HCT116 (cell line): ENCODE data around the gene FOXN3. TPM values are rescaled to one million over a fixed set of nuclear protein-coding genes. Genes with fewer than 3 reads are reported as not detected.

Source experiments
- ATAC-seq: fragments of 200-7000 bp; cut with Tn5 transposase; 2 replicates; pipeline ENCODE4 v1.9.1; 2020; ENCODE audit warnings: mild to moderate bottlenecking, moderate library complexity
- BruUV-seq: library from RNA; stranded (reverse); fragments of 400-500 nt; replicated peaks from 2 replicates; lab custom pipeline; 2021; lab: Mats Ljungman, UMichigan
- CTCF ChIA-PET: fragments of 300-600 bp; sonication (Branson Sonifier 250); formaldehyde crosslinking; loops from one replicate; lab custom pipeline; 2021; ENCODE audit warnings: antibody characterized with exemption; lab: Charles Lee
- POLR2A ChIA-PET: fragments of 300-600, 350-600 bp; sonication (Branson Sonifier 250); formaldehyde crosslinking; loops from one replicate; lab custom pipeline; 2021; ENCODE audit warnings: antibody characterized with exemption; lab: Charles Lee
- RAD21 ChIA-PET, 2 experiments: fragments of 300-600 bp; sonication (Branson Sonifier 250); formaldehyde crosslinking; loops; one replicate each; lab custom pipeline; 2023; ENCODE audit warnings: low total read pairs in 2 of 2; ENCODE audit not compliant: uncharacterized antibody in 2 of 2, unreplicated experiment in 2 of 2, low non-redundant PET in 1 of 2; lab: Charles Lee
- DNase-seq: peaks from one replicate; pipeline ENCODE4 v3.0.0-alpha.2; 2010; ENCODE audit warnings: low read depth, low spot score
- H2AFZ ChIP-seq: fragments of 200-600 bp; shearing (Covaris generic), sonication (generic); 2 replicates; pipeline ENCODE4 v1.6.1; 2017; ENCODE audit warnings: low read depth, mixed run types, mixed read lengths, antibody characterized with exemption, low read length; ENCODE audit not compliant: poor library complexity, severe bottlenecking
- H3K27ac ChIP-seq: 2 replicates; pipeline ENCODE4 v1.5.1; 2012; ENCODE audit warnings: low read depth, low read length
- H3K27me3 ChIP-seq: fragments of 200-600 bp; sonication (generic); 2 replicates; pipeline ENCODE4 v1.6.1; 2016; ENCODE audit warnings: mixed run types, low read length, mixed read lengths; ENCODE audit not compliant: insufficient read depth
- H3K36me3 ChIP-seq, 2 experiments: fragments of 200-500 bp in 1 of 2; fragments of 200-600 bp in 1 of 2; sonication (Bioruptor generic) in 1 of 2; sonication (generic) in 1 of 2; 2 replicates each; pipeline versions ENCODE4 v1.5.1 to v1.6.1; 2014 to 2016; ENCODE audit warnings: low read length in 2 of 2, inconsistent platforms in 1 of 2, mixed read lengths in 1 of 2, mixed run types in 1 of 2; ENCODE audit not compliant: insufficient read depth in 2 of 2, control insufficient read depth in 1 of 2
- H3K4me1 ChIP-seq, 2 experiments: fragments of 200-600 bp in 1 of 2; sonication (generic) in 1 of 2; 2 replicates each; pipeline versions ENCODE4 v1.5.1 to v1.6.1; 2012 to 2017; ENCODE audit warnings: low read length in 2 of 2, inconsistent platforms in 1 of 2, mild to moderate bottlenecking in 1 of 2, mixed read lengths in 1 of 2, mixed run types in 1 of 2, moderate library complexity in 1 of 2; ENCODE audit not compliant: insufficient read depth in 2 of 2, control insufficient read depth in 1 of 2
- H3K4me2 ChIP-seq: fragments of 200-600 bp; sonication (generic); 2 replicates; pipeline ENCODE4 v1.6.1; 2017; ENCODE audit warnings: mixed run types, low read length, mixed read lengths
- H3K4me3 ChIP-seq, 2 experiments: fragments of 200-600 bp in 1 of 2; sonication (generic) in 1 of 2; replicated peaks in 1 of 2; 2 replicates each; pipeline ENCODE4 v1.5.1; 2011 to 2016; ENCODE audit warnings: low read length in 2 of 2, control low read depth in 1 of 2, low read depth in 1 of 2, mild to moderate bottlenecking in 1 of 2, mixed read lengths in 1 of 2, mixed run types in 1 of 2
- H3K79me2 ChIP-seq: fragments of 200-600 bp; sonication (generic); 2 replicates; pipeline ENCODE4 v1.6.1; 2017; ENCODE audit warnings: mild to moderate bottlenecking, mixed run types, low read length, moderate library complexity, mixed read lengths; ENCODE audit not compliant: insufficient read depth
- H3K9ac ChIP-seq: fragments of 200-600 bp; sonication (generic); 2 replicates; pipeline ENCODE4 v1.6.1; 2016; ENCODE audit warnings: low read length, mixed read lengths
- H3K9me2 ChIP-seq: fragments of 200-600 bp; sonication (generic), shearing (Covaris generic); 2 replicates; pipeline ENCODE4 v1.6.1; 2017; ENCODE audit warnings: mixed run types, mild to moderate bottlenecking, moderate library complexity; ENCODE audit not compliant: insufficient read depth
- H3K9me3 ChIP-seq, 2 experiments: fragments of 200-500 bp in 1 of 2; fragments of 200-600 bp in 1 of 2; sonication (Bioruptor generic) in 1 of 2; sonication (generic) in 1 of 2; 2 replicates each; pipeline ENCODE4 v1.6.1; 2014 to 2017; ENCODE audit warnings: low read length in 2 of 2, mixed read lengths in 2 of 2, inconsistent platforms in 1 of 2, low read depth in 1 of 2, mild to moderate bottlenecking in 1 of 2, mixed run types in 1 of 2, moderate library complexity in 1 of 2; ENCODE audit not compliant: control insufficient read depth in 1 of 2, insufficient read depth in 1 of 2
- H4K20me1 ChIP-seq: fragments of 200-600 bp; sonication (generic), shearing (Covaris generic); 2 replicates; pipeline ENCODE4 v1.6.1; 2017; ENCODE audit warnings: mixed run types, mild to moderate bottlenecking, moderate library complexity; ENCODE audit not compliant: insufficient read depth
- CBX3 ChIP-seq: IDR thresholded peaks from 2 replicates; pipeline ENCODE4 v1.6.1; 2012; ENCODE audit warnings: low read depth
- CEBPB ChIP-seq: IDR thresholded peaks from 2 replicates; pipeline ENCODE4 v1.6.1; 2012; ENCODE audit warnings: low read depth
- EGR1 ChIP-seq: IDR thresholded peaks from 2 replicates; pipeline ENCODE4 v1.6.1; 2012; ENCODE audit warnings: low read depth
- ELF1 ChIP-seq: IDR thresholded peaks from 2 replicates; pipeline ENCODE4 v1.6.1; 2012; ENCODE audit warnings: low read depth, borderline replicate concordance
- JUND ChIP-seq: IDR thresholded peaks from 2 replicates; pipeline ENCODE4 v1.6.1; 2012
- POLR2A ChIP-seq: IDR thresholded peaks from 2 replicates; pipeline ENCODE4 v1.7.0; 2011; ENCODE audit warnings: borderline replicate concordance; ENCODE audit not compliant: insufficient read depth, insufficient read length; ENCODE audit errors: extremely low read depth
- POLR2AphosphoS5 ChIP-seq: IDR thresholded peaks from 2 replicates; pipeline ENCODE4 v1.6.1; 2011; ENCODE audit warnings: mild to moderate bottlenecking, low read depth, low read length, moderate library complexity
- RAD21 ChIP-seq: IDR thresholded peaks from 2 replicates; pipeline ENCODE4 v1.6.1; 2012; ENCODE audit warnings: low read depth, mild to moderate bottlenecking
- SP1 ChIP-seq: IDR thresholded peaks from 2 replicates; pipeline ENCODE4 v1.6.1; 2012; ENCODE audit warnings: low read depth
- TCF7L2 ChIP-seq: IDR thresholded peaks from 2 replicates; pipeline ENCODE4 v1.7.0; 2011; ENCODE audit warnings: borderline replicate concordance, inconsistent platforms; ENCODE audit not compliant: insufficient read depth, insufficient read length; ENCODE audit errors: extremely low read depth
- YY1 ChIP-seq: IDR thresholded peaks from 2 replicates; pipeline ENCODE4 v1.6.1; 2011; ENCODE audit warnings: low read length, low read depth, moderate library complexity, mild to moderate bottlenecking; ENCODE audit not compliant: insufficient replicate concordance; ENCODE audit errors: extremely low read depth
- ZFX ChIP-seq: fragments of 450-650 bp; IDR thresholded peaks from 2 replicates; pipeline ENCODE4 v1.6.1; 2017
- ZNF274 ChIP-seq: fragments of 200-500 bp; sonication (Bioruptor generic); IDR thresholded peaks from 2 replicates; pipeline ENCODE4 v1.6.1; 2014; ENCODE audit warnings: mild to moderate bottlenecking, low read depth, low read length, inconsistent platforms
- intact Hi-C: fragments of 100-400 bp; cut with micrococcal nuclease; formaldehyde crosslinking; loops from 2 replicates; pipeline ENCODE4 v1.10.0; 2022
- total RNA-seq: library from RNA; stranded (reverse); gene quantifications from one replicate; pipeline ENCODE4 v1.2.1, GENCODE V29; 2021; ENCODE audit not compliant: unreplicated experiment
- TF ChIP-seq, protein P1 (sequence below): IDR thresholded peaks from 2 replicates; pipeline ENCODE4 v1.6.1; 2011; ENCODE audit warnings: mild to moderate bottlenecking, low read length, moderate library complexity; ENCODE audit not compliant: insufficient replicate concordance; ENCODE audit errors: extremely low read depth
- TF ChIP-seq, protein P2 (sequence below): IDR thresholded peaks from 2 replicates; pipeline ENCODE4 v1.6.1; 2012

Gene FOXN3
- total RNA-seq, 1 experiment from 2014 or later = 20.0 TPM

- Histone ChIP-seq H3K9me3 (no peaks in the 10 kb centered on the region), H3K79me2 (no peaks in the 10 kb centered on the region), H3K9ac (no peak overlapping the region), H3K27me3 (no peaks in the 10 kb centered on the region), H4K20me1 (no peaks in the 10 kb centered on the region), H3K36me3 (no peaks in the 10 kb centered on the region), H3K27ac (no peak overlapping the region), H3K9me2 (no peaks in the 10 kb centered on the region), H3K4me1 (peaks cover 0 to 12% of the 10 kb centered on the region in 2 experiments; a peak in 1 of 4 replicates), H3K4me2 (no peak overlapping the region), H3K4me3 (no peak overlapping the region), H2AFZ (no peak overlapping the region)
- ChIA-PET POLR2A (no interaction called here), CTCF (interaction anchor here (0.7 kb wide), 1 partner anchor 1272 kb away, joined by 3 read pairs; no protein-coding TSS in a partner anchor), RAD21 (no interaction called here)
- intact Hi-C loops = loop anchor here (10.0 kb wide), 1 partner anchor 519 kb away; no protein-coding TSS in a partner anchor
- TF ChIP-seq SP1 = no peak
- no peak for TF ChIP-seq ELF1
- no peak for TF ChIP-seq JUND
- TF ChIP-seq CBX3 = no peak
- TF ChIP-seq ZFX = no peak
- TF ChIP-seq CEBPB = no peak
- TF ChIP-seq POLR2AphosphoS5 = no peak
- no peak for TF ChIP-seq EGR1
- TF ChIP-seq TCF7L2 = no peak
- TF ChIP-seq ZNF274 = no peak
- TF ChIP-seq, protein P1, sequence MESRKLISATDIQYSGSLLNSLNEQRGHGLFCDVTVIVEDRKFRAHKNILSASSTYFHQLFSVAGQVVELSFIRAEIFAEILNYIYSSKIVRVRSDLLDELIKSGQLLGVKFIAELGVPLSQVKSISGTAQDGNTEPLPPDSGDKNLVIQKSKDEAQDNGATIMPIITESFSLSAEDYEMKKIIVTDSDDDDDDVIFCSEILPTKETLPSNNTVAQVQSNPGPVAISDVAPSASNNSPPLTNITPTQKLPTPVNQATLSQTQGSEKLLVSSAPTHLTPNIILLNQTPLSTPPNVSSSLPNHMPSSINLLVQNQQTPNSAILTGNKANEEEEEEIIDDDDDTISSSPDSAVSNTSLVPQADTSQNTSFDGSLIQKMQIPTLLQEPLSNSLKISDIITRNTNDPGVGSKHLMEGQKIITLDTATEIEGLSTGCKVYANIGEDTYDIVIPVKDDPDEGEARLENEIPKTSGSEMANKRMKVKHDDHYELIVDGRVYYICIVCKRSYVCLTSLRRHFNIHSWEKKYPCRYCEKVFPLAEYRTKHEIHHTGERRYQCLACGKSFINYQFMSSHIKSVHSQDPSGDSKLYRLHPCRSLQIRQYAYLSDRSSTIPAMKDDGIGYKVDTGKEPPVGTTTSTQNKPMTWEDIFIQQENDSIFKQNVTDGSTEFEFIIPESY = no peak
- TF ChIP-seq, protein P2, sequence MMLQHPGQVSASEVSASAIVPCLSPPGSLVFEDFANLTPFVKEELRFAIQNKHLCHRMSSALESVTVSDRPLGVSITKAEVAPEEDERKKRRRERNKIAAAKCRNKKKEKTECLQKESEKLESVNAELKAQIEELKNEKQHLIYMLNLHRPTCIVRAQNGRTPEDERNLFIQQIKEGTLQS = no peak
- no peak for TF ChIP-seq RAD21
- no peak for TF ChIP-seq YY1
- TF ChIP-seq POLR2A = no peak
- BruUV-seq = no TSS peak
- DNase-seq (no peak), ATAC-seq (no peak)
Observed at GRCh38 chr14:89246290-89246689, 170.7 kb downstream of the FOXN3 start.
